HEK293 (cell line): ENCODE measurements around the gene HCFC1.

ENCODE experiments used
- BCL11A ChIP-seq: fragments of 450-650 bp; formaldehyde crosslinking; IDR thresholded peaks from 2 replicates; pipeline ENCODE4 v1.5.1; 2016; ENCODE audit warnings: low read depth, missing biosample characterization, missing genetic modification characterization
- GLI2 ChIP-seq: fragments of 450-650 bp; formaldehyde crosslinking; IDR thresholded peaks from 2 replicates; pipeline ENCODE4; 2017; ENCODE audit warnings: missing biosample characterization, missing genetic modification characterization, low read depth, borderline replicate concordance
- IKZF3 ChIP-seq: fragments of 450-650 bp; IDR thresholded peaks from 2 replicates; pipeline ENCODE4 v1.5.0; 2018; ENCODE audit warnings: missing biosample characterization, mild to moderate bottlenecking, missing genetic modification characterization, moderate library complexity
- KLF16 ChIP-seq: fragments of 450-650 bp; formaldehyde crosslinking; IDR thresholded peaks from 2 replicates; pipeline ENCODE4 v1.5.1; 2017; ENCODE audit warnings: missing biosample characterization, missing genetic modification characterization
- MZF1 ChIP-seq: fragments of 450-650 bp; formaldehyde crosslinking; IDR thresholded peaks from 2 replicates; pipeline ENCODE4 v1.5.1; 2017; ENCODE audit warnings: missing biosample characterization, missing genetic modification characterization, borderline replicate concordance
- YY1 ChIP-seq: fragments of 450-650 bp; formaldehyde crosslinking; IDR thresholded peaks from 2 replicates; pipeline ENCODE4 v1.5.1; 2018; ENCODE audit warnings: missing biosample characterization, missing genetic modification characterization
- ZNF155 ChIP-seq: fragments of 450-650 bp; formaldehyde crosslinking; IDR thresholded peaks from 2 replicates; pipeline ENCODE4 v1.5.1; 2016; ENCODE audit warnings: missing biosample characterization, missing genetic modification characterization
- ZNF175 ChIP-seq: fragments of 450-650 bp; formaldehyde crosslinking; IDR thresholded peaks from 2 replicates; pipeline ENCODE4 v1.5.1; 2016; ENCODE audit warnings: missing biosample characterization, missing genetic modification characterization
- ZNF24 ChIP-seq: fragments of 450-650 bp; formaldehyde crosslinking; IDR thresholded peaks from 2 replicates; pipeline ENCODE4 v1.5.1; 2016; ENCODE audit warnings: missing biosample characterization, missing genetic modification characterization
- ZNF391 ChIP-seq: fragments of 450-650 bp; formaldehyde crosslinking; IDR thresholded peaks from 2 replicates; pipeline ENCODE4 v1.5.1; 2016; ENCODE audit warnings: low read depth, missing biosample characterization, missing genetic modification characterization, borderline replicate concordance
- ZNF394 ChIP-seq: fragments of 450-650 bp; formaldehyde crosslinking; IDR thresholded peaks from 2 replicates; pipeline ENCODE4 v1.5.1; 2016; ENCODE audit warnings: missing biosample characterization, missing genetic modification characterization, mild to moderate bottlenecking, moderate library complexity, borderline replicate concordance
- ZNF501 ChIP-seq: fragments of 450-650 bp; formaldehyde crosslinking; IDR thresholded peaks from 2 replicates; pipeline ENCODE4 v1.5.1; 2016; ENCODE audit warnings: missing biosample characterization, missing genetic modification characterization
- ZNF560 ChIP-seq: fragments of 450-650 bp; formaldehyde crosslinking; IDR thresholded peaks from 2 replicates; pipeline ENCODE4 v1.5.1; 2017; ENCODE audit warnings: missing biosample characterization, missing genetic modification characterization, borderline replicate concordance
- ZNF654 ChIP-seq: fragments of 450-650 bp; formaldehyde crosslinking; IDR thresholded peaks from 2 replicates; pipeline ENCODE4 v1.5.1; 2016; ENCODE audit warnings: low read depth, missing biosample characterization, missing genetic modification characterization
- ZNF660 ChIP-seq: fragments of 450-650 bp; IDR thresholded peaks from 2 replicates; pipeline ENCODE4 v1.5.1; 2018; ENCODE audit warnings: missing biosample characterization, mild to moderate bottlenecking, missing genetic modification characterization
- ZNF830 ChIP-seq: fragments of 450-650 bp; IDR thresholded peaks from 2 replicates; pipeline ENCODE4 v1.5.0; 2018; ENCODE audit warnings: missing biosample characterization, missing genetic modification characterization, low read depth, mild to moderate bottlenecking, moderate library complexity
- ZNF843 ChIP-seq: fragments of 450-650 bp; formaldehyde crosslinking; IDR thresholded peaks from 2 replicates; pipeline ENCODE4 v1.5.1; 2016; ENCODE audit warnings: missing biosample characterization, missing genetic modification characterization
- TF ChIP-seq, protein P1 (sequence below): IDR thresholded peaks from 2 replicates; pipeline ENCODE4 v1.6.1; 2011; ENCODE audit warnings: mild to moderate bottlenecking, low read depth, low read length, borderline replicate concordance
- TF ChIP-seq, protein P2 (sequence below): fragments of 450-650 bp; formaldehyde crosslinking; IDR thresholded peaks from 2 replicates; pipeline ENCODE4 v1.5.1; 2016; ENCODE audit warnings: missing biosample characterization, missing genetic modification characterization
- TF ChIP-seq, protein P3 (sequence below): fragments of 450-650 bp; formaldehyde crosslinking; IDR thresholded peaks from 2 replicates; pipeline ENCODE4 v1.5.1; 2016; ENCODE audit warnings: missing biosample characterization, missing genetic modification characterization
- TF ChIP-seq, protein P4 (sequence below): fragments of 450-650 bp; formaldehyde crosslinking; IDR thresholded peaks from 2 replicates; pipeline ENCODE4 v1.5.1; 2016; ENCODE audit warnings: missing biosample characterization, missing genetic modification characterization
- TF ChIP-seq, protein P5 (sequence below): fragments of 450-650 bp; formaldehyde crosslinking; IDR thresholded peaks from 2 replicates; pipeline ENCODE4 v1.5.1; 2017; ENCODE audit warnings: missing biosample characterization, missing genetic modification characterization
- TF ChIP-seq, protein P6 (sequence below): fragments of 450-650 bp; formaldehyde crosslinking; IDR thresholded peaks from 2 replicates; pipeline ENCODE4 v1.5.1; 2017; ENCODE audit warnings: missing biosample characterization, missing genetic modification characterization
- TF ChIP-seq, protein P7 (sequence below): fragments of 450-650 bp; formaldehyde crosslinking; IDR thresholded peaks from 2 replicates; pipeline ENCODE4 v1.5.1; 2016; ENCODE audit warnings: missing biosample characterization, missing genetic modification characterization, borderline replicate concordance
- TF ChIP-seq, protein P8 (sequence below): fragments of 450-650 bp; formaldehyde crosslinking; IDR thresholded peaks from 2 replicates; pipeline ENCODE4 v1.5.1; 2016; ENCODE audit warnings: missing biosample characterization, missing genetic modification characterization

Gene HCFC1

DNA sequence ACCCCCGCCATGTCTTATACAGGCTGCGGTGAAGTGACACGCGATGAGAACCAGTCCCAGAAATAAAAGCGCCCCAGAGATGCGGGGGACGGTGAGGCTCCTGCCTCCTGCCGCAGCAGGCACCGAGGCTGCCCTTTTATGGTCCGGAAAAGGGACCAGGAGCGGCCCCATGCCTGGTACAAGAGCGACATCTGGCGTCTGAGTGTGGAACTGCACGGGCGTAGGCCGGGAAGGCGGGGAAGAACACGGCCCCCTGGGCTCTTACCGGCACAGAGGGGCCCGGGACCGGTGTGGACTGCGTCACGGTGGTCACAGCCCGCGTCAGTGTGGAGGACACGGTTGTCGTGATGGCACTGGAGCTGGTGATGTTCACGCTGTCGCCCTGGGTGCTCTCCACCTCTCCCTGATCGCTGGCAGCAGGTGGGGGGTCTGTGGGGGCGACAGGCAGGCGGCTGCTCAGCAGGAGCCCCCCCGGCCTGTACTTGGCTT lies 18.2 kb downstream of the HCFC1 start (continued):
- TF ChIP-seq KLF16 (tag by site-specific recombination) (no peak), ZNF24 (tag by site-specific recombination) (no peak), ZNF560 (tag by site-specific recombination) (no peak), ZNF394 (tag by site-specific recombination) (no peak), ZNF175 (no peak), IKZF3 (tag by site-specific recombination) (0 out of 2 replicates have a peak, but pooled peaks have one; percentile 23), YY1 (tag by site-specific recombination) (no peak), ZNF654 (tag by site-specific recombination) (peak; percentile 90), BCL11A (tag by site-specific recombination) (peak; percentile 17; the same call in 1 of the 2 replicates), MZF1 (tag by site-specific recombination) (no peak), ZNF155 (tag by site-specific recombination) (no peak), ZNF391 (tag by site-specific recombination) (no peak), ZNF843 (tag by site-specific recombination) (0 out of 2 replicates have a peak, but pooled peaks have one; percentile 21), GLI2 (tag by site-specific recombination) (no peak), ZNF501 (tag by site-specific recombination) (0 out of 2 replicates have a peak, but pooled peaks have one; percentile 25), ZNF660 (tag by site-specific recombination) (no peak), ZNF830 (tag by site-specific recombination) (no peak)
- TF ChIP-seq, protein P1, sequence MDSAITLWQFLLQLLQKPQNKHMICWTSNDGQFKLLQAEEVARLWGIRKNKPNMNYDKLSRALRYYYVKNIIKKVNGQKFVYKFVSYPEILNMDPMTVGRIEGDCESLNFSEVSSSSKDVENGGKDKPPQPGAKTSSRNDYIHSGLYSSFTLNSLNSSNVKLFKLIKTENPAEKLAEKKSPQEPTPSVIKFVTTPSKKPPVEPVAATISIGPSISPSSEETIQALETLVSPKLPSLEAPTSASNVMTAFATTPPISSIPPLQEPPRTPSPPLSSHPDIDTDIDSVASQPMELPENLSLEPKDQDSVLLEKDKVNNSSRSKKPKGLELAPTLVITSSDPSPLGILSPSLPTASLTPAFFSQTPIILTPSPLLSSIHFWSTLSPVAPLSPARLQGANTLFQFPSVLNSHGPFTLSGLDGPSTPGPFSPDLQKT = no peak
- TF ChIP-seq, protein P2, sequence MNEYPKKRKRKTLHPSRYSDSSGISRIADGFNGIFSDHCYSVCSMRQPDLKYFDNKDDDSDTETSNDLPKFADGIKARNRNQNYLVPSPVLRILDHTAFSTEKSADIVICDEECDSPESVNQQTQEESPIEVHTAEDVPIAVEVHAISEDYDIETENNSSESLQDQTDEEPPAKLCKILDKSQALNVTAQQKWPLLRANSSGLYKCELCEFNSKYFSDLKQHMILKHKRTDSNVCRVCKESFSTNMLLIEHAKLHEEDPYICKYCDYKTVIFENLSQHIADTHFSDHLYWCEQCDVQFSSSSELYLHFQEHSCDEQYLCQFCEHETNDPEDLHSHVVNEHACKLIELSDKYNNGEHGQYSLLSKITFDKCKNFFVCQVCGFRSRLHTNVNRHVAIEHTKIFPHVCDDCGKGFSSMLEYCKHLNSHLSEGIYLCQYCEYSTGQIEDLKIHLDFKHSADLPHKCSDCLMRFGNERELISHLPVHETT (tag by site-specific recombination) = peak; percentile 52; the same call in 1 of the 2 replicates
- TF ChIP-seq, protein P3, sequence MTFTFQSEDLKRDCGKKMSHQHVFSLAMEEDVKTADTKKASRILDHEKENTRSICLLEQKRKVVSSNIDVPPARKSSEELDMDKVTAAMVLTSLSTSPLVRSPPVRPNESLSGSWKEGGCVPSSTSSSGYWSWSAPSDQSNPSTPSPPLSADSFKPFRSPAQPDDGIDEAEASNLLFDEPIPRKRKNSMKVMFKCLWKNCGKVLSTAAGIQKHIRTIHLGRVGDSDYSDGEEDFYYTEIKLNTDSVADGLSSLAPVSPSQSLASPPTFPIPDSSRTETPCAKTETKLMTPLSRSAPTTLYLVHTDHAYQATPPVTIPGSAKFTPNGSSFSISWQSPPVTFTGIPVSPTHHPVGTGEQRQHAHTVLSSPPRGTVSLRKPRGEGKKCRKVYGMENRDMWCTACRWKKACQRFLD (tag by site-specific recombination) = no peak
- TF ChIP-seq, protein P4, sequence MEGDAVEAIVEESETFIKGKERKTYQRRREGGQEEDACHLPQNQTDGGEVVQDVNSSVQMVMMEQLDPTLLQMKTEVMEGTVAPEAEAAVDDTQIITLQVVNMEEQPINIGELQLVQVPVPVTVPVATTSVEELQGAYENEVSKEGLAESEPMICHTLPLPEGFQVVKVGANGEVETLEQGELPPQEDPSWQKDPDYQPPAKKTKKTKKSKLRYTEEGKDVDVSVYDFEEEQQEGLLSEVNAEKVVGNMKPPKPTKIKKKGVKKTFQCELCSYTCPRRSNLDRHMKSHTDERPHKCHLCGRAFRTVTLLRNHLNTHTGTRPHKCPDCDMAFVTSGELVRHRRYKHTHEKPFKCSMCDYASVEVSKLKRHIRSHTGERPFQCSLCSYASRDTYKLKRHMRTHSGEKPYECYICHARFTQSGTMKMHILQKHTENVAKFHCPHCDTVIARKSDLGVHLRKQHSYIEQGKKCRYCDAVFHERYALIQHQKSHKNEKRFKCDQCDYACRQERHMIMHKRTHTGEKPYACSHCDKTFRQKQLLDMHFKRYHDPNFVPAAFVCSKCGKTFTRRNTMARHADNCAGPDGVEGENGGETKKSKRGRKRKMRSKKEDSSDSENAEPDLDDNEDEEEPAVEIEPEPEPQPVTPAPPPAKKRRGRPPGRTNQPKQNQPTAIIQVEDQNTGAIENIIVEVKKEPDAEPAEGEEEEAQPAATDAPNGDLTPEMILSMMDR (tag by site-specific recombination) = peak; percentile 98
- TF ChIP-seq, protein P5, sequence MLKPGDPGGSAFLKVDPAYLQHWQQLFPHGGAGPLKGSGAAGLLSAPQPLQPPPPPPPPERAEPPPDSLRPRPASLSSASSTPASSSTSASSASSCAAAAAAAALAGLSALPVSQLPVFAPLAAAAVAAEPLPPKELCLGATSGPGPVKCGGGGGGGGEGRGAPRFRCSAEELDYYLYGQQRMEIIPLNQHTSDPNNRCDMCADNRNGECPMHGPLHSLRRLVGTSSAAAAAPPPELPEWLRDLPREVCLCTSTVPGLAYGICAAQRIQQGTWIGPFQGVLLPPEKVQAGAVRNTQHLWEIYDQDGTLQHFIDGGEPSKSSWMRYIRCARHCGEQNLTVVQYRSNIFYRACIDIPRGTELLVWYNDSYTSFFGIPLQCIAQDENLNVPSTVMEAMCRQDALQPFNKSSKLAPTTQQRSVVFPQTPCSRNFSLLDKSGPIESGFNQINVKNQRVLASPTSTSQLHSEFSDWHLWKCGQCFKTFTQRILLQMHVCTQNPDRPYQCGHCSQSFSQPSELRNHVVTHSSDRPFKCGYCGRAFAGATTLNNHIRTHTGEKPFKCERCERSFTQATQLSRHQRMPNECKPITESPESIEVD (tag by site-specific recombination) = no peak
- TF ChIP-seq, protein P6, sequence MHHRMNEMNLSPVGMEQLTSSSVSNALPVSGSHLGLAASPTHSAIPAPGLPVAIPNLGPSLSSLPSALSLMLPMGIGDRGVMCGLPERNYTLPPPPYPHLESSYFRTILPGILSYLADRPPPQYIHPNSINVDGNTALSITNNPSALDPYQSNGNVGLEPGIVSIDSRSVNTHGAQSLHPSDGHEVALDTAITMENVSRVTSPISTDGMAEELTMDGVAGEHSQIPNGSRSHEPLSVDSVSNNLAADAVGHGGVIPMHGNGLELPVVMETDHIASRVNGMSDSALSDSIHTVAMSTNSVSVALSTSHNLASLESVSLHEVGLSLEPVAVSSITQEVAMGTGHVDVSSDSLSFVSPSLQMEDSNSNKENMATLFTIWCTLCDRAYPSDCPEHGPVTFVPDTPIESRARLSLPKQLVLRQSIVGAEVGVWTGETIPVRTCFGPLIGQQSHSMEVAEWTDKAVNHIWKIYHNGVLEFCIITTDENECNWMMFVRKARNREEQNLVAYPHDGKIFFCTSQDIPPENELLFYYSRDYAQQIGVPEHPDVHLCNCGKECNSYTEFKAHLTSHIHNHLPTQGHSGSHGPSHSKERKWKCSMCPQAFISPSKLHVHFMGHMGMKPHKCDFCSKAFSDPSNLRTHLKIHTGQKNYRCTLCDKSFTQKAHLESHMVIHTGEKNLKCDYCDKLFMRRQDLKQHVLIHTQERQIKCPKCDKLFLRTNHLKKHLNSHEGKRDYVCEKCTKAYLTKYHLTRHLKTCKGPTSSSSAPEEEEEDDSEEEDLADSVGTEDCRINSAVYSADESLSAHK (tag by site-specific recombination) = no peak; the same call in 1 of the 2 replicates
- TF ChIP-seq, protein P7, sequence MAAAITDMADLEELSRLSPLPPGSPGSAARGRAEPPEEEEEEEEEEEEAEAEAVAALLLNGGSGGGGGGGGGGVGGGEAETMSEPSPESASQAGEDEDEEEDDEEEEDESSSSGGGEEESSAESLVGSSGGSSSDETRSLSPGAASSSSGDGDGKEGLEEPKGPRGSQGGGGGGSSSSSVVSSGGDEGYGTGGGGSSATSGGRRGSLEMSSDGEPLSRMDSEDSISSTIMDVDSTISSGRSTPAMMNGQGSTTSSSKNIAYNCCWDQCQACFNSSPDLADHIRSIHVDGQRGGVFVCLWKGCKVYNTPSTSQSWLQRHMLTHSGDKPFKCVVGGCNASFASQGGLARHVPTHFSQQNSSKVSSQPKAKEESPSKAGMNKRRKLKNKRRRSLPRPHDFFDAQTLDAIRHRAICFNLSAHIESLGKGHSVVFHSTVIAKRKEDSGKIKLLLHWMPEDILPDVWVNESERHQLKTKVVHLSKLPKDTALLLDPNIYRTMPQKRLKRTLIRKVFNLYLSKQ (tag by site-specific recombination) = no peak
- TF ChIP-seq, protein P8, sequence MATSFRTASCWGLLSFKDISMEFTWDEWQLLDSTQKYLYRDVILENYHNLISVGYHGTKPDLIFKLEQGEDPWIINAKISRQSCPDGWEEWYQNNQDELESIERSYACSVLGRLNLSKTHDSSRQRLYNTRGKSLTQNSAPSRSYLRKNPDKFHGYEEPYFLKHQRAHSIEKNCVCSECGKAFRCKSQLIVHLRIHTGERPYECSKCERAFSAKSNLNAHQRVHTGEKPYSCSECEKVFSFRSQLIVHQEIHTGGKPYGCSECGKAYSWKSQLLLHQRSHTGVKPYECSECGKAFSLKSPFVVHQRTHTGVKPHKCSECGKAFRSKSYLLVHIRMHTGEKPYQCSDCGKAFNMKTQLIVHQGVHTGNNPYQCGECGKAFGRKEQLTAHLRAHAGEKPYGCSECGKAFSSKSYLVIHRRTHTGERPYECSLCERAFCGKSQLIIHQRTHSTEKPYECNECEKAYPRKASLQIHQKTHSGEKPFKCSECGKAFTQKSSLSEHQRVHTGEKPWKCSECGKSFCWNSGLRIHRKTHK = no peak
